Measurements from ENCODE around the gene CACNA2D1. TPM values are rescaled to one million over a fixed set of nuclear protein-coding genes. Genes with fewer than 3 reads are reported as not detected.

Gene CACNA2D1
- total and polyA plus RNA-seq, 4 donors = 1.1 to 33.4 (median 6.5) TPM

DNA sequence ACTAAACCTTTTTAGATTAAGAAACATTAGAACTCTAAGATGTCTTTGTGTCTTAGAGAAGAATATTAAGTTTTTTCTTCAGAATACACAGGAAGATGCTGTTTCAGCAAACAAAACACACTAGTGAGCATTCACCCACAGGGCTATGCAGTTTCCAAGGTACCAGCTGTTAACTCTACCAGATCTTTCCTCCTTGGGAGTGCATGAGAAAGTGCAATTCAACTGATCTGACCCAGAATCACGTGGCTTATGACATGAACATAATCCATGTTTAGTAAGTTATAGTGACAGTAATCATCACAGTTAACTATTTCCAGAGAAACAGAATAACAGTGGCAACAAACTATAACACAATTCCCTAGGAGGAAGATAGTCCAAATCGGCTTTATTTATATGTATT lies 270.7 kb downstream of the CACNA2D1 start:
- Histone ChIP-seq H3K4me3 (no peak overlapping the region), H3K9ac (ENCODE audit: insufficient read depth in 1 of 2, low read length in 2 of 2) (no peak overlapping the region), H3K4me1 (ENCODE audit: control insufficient read depth in 5 of 5, insufficient read depth in 5 of 5, low read length in 5 of 5) (peaks cover 0 to 2% (median 0%) of the 10 kb centered on the region in 5 donors), H3K9me3 (ENCODE audit: control insufficient read depth in 4 of 4, insufficient read depth in 3 of 4, low read length in 3 of 4) (no peaks in the 10 kb centered on the region), H3K27ac (ENCODE audit: low read depth in 1 of 2, low read length in 1 of 2) (no peak overlapping the region), H3K27me3 (ENCODE audit: control insufficient read depth in 3 of 3, insufficient read depth in 3 of 3, low read length in 2 of 3) (no peaks in the 10 kb centered on the region), H3K36me3 (ENCODE audit: control insufficient read depth in 4 of 4, insufficient read depth in 4 of 4, low read length in 4 of 4) (no peaks in the 10 kb centered on the region)
- ATAC-seq (ENCODE audit: insufficient read depth, low FRiP score) = no peak
- TF ChIP-seq, protein P1, sequence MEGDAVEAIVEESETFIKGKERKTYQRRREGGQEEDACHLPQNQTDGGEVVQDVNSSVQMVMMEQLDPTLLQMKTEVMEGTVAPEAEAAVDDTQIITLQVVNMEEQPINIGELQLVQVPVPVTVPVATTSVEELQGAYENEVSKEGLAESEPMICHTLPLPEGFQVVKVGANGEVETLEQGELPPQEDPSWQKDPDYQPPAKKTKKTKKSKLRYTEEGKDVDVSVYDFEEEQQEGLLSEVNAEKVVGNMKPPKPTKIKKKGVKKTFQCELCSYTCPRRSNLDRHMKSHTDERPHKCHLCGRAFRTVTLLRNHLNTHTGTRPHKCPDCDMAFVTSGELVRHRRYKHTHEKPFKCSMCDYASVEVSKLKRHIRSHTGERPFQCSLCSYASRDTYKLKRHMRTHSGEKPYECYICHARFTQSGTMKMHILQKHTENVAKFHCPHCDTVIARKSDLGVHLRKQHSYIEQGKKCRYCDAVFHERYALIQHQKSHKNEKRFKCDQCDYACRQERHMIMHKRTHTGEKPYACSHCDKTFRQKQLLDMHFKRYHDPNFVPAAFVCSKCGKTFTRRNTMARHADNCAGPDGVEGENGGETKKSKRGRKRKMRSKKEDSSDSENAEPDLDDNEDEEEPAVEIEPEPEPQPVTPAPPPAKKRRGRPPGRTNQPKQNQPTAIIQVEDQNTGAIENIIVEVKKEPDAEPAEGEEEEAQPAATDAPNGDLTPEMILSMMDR (IDR thresholded peaks at IDR 0.05; ENCODE audit: control extremely low read depth, extremely low read depth) = no peak
- no peak for DNase-seq
- 54 to 69% methylated on average over 2 of the region's 2 CpGs for WGBS, 2 donors

DNA sequence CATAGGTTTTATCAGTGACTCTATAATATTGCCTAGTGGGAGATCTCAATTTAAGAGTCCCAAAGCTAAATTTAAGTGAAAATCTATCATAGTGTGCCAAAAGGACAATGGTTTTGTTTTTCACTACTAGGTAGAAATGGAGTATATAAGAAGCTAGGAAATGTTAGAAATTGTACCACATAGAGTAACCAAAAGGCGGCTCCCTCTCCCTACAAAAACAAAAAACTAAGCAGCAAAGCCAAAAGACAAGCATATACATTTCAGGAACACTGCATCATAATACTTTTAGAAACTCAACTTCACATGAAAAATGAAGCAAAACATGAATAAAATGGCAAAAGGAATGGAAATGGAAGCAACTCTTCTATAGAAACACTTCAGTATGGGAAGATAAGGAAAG lies 271.6 kb downstream of the CACNA2D1 start:
- no peaks in the 10 kb centered on the region for H3K36me3 ChIP-seq (ENCODE audit: control insufficient read depth in 4 of 4, insufficient read depth in 4 of 4, low read length in 4 of 4)
- WGBS, 2 donors = 94 to 95% methylated on average over 1 of the region's 1 CpG
- DNase-seq (peak in 2 of 3 donors; percentile 12 to 17), ATAC-seq (ENCODE audit: insufficient read depth, low FRiP score) (no peak)
- H3K4me3 ChIP-seq = no peak overlapping the region
- TF ChIP-seq, protein P1 (IDR thresholded peaks at IDR 0.05; ENCODE audit: control extremely low read depth, extremely low read depth) = no peak
- H3K4me1 ChIP-seq (ENCODE audit: control insufficient read depth in 5 of 5, insufficient read depth in 5 of 5, low read length in 5 of 5) = peaks cover 0 to 2% (median 0%) of the 10 kb centered on the region in 5 donors
- no peaks in the 10 kb centered on the region for H3K27me3 ChIP-seq (ENCODE audit: control insufficient read depth in 3 of 3, insufficient read depth in 3 of 3, low read length in 2 of 3)
- H3K9ac ChIP-seq (ENCODE audit: insufficient read depth in 1 of 2, low read length in 2 of 2) = no peak overlapping the region
- no peak overlapping the region for H3K27ac ChIP-seq (ENCODE audit: low read depth in 1 of 2, low read length in 1 of 2)
- no peaks in the 10 kb centered on the region for H3K9me3 ChIP-seq (ENCODE audit: control insufficient read depth in 4 of 4, insufficient read depth in 3 of 4, low read length in 3 of 4)

DNA sequence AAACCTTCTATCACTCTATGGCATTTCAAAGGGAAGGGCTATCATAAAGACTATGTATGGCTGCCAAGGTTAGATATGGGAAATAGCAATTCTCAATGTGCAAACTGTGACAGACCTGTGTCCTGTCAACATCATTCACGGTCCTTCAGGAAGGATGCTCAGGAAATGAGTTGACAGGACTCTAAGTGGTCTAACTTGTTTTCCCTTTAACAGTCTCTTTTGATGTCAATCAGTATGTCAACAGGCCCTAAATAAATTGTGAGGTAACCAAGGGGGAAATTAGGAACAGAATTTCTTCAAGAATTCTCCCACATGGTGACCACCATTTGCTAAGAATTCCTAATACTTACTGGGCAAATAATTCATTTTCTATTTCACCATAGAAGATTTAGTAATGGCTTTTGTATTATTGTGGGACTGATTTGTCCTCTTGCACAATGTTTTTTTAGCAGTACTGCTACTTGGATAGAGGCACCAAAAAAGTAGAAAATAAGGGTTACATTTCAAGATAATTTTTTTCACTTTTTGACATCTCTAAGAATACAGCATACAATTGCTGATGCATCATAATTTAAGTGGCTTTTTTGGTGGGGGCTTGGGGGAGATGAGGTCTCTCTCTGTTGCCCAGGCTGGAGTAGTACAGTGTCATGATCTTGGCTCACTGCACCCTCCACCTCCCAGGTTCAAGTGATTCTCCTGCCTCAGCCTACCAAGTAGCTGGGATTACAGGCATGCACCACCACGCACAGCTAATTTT lies 275.8 kb downstream of the CACNA2D1 start:
- Histone ChIP-seq H3K9ac (ENCODE audit: insufficient read depth in 1 of 2, low read length in 2 of 2) (no peak overlapping the region), H3K4me1 (ENCODE audit: control insufficient read depth in 5 of 5, insufficient read depth in 5 of 5, low read length in 5 of 5) (no peaks in the 10 kb centered on the region), H3K27ac (ENCODE audit: low read depth in 1 of 2, low read length in 1 of 2) (no peak overlapping the region), H3K27me3 (ENCODE audit: control insufficient read depth in 3 of 3, insufficient read depth in 3 of 3, low read length in 2 of 3) (no peaks in the 10 kb centered on the region), H3K4me3 (no peak overlapping the region), H3K9me3 (ENCODE audit: control insufficient read depth in 4 of 4, insufficient read depth in 3 of 4, low read length in 3 of 4) (no peaks in the 10 kb centered on the region), H3K36me3 (ENCODE audit: control insufficient read depth in 4 of 4, insufficient read depth in 4 of 4, low read length in 4 of 4) (no peaks in the 10 kb centered on the region)
- TF ChIP-seq, protein P1 (IDR thresholded peaks at IDR 0.05; ENCODE audit: control extremely low read depth, extremely low read depth) = no peak
- WGBS, 2 donors = 64 to 69% methylated on average over 2 of the region's 2 CpGs
- no peak for ATAC-seq (ENCODE audit: insufficient read depth, low FRiP score)
- no peak for DNase-seq

Data from lung (tissue), 12 donors.